Caki2 (cell line): ENCODE data around the gene GCNT1. TPM values are rescaled to one million over a fixed set of nuclear protein-coding genes. Genes with fewer than 3 reads are reported as not detected.

Experiments
- total RNA-seq: library from RNA; depleted of rRNA; stranded (reverse); fragments of >200 nt; shearing (Covaris generic); gene quantifications from 2 replicates; pipeline ENCODE4 v1.2.3, GENCODE V29; 2014; ENCODE audit warnings: low replicate concordance; rRNA removed

GCNT1 gene
- total RNA-seq, 1 experiment from 2014 or later = 11.1 TPM

Other genes with a start within 250 kb of the GCNT1 start
- 33.7 and 35.3 TPM in 2 replicates for gene RFK, start 64.8 kb upstream of the GCNT1 start, total RNA-seq